ENCODE data around the gene NFYB. TPM values are rescaled to one million over a fixed set of nuclear protein-coding genes. Genes with fewer than 3 reads are reported as not detected.

Gene NFYB
- total and polyA plus RNA-seq, 11 donors, result 20.3 to 58.7 (median 23.8) TPM

GRCh38 chr12:104134882-104135281, 3.1 kb downstream of the NFYB start:
- no peak for TF ChIP-seq POLR2A (IDR thresholded peaks at IDR 0.05)
- no peak for TF ChIP-seq CTCF (IDR thresholded peaks at IDR 0.05)
- intact Hi-C loops (cut with DNase I), result no loop called here
- Histone ChIP-seq H3K27ac (no peak overlapping the region), H3K4me3 (no peak overlapping the region), H3K4me1 (peaks cover 0 to 77% (median 51%) of the 10 kb centered on the region in 12 donors), H3K9me3 (no peaks in the 10 kb centered on the region), H3K27me3 (no peaks in the 10 kb centered on the region), H3K36me3 (peaks cover 0 to 53% (median 38%) of the 10 kb centered on the region in 9 donors)
- 93 to 100% (median 98%) methylated on average over 1 of the region's 1 CpG for WGBS, 4 donors
- ATAC-seq, result no peak
- DNase-seq, result no peak

GRCh38 chr12:104133866-104134265, 4.1 kb downstream of the NFYB start:
- DNase-seq (no peak), ATAC-seq (no peak)
- peaks cover 0 to 79% (median 50%) of the 10 kb centered on the region in 12 donors for H3K4me1 ChIP-seq
- intact Hi-C loops (cut with DNase I), result no loop called here
- H3K9me3 ChIP-seq, result no peaks in the 10 kb centered on the region
- no peaks in the 10 kb centered on the region for H3K27me3 ChIP-seq
- peaks cover 0 to 63% (median 48%) of the 10 kb centered on the region in 9 donors for H3K36me3 ChIP-seq
- H3K4me3 ChIP-seq, result no peak overlapping the region
- 71 to 85% (median 77%) methylated on average over 1 of the region's 1 CpG for WGBS, 4 donors
- no peak for TF ChIP-seq CTCF (IDR thresholded peaks at IDR 0.05)
- TF ChIP-seq POLR2A (IDR thresholded peaks at IDR 0.05), result no peak
- no peak overlapping the region for H3K27ac ChIP-seq

- Histone ChIP-seq H3K4me3 (no peak overlapping the region), H3K27me3 (no peaks in the 10 kb centered on the region), H3K36me3 (peaks cover 0 to 69% (median 53%) of the 10 kb centered on the region in 9 donors), H3K4me1 (peaks cover 0 to 73% (median 46%) of the 10 kb centered on the region in 12 donors), H3K27ac (peak overlapping the region in 1 of 12 donors; percentile 62), H3K9me3 (no peaks in the 10 kb centered on the region)
- DNase-seq, result no peak
- ATAC-seq, result no peak
- TF ChIP-seq POLR2A (IDR thresholded peaks at IDR 0.05) (no peak), CTCF (IDR thresholded peaks at IDR 0.05) (no peak)
- WGBS, 4 donors, result 85 to 91% (median 88%) methylated on average over 5 of the region's 5 CpGs
- intact Hi-C loops (cut with DNase I), result no loop called here
These were observed 4.7 kb downstream of the NFYB start for GRCh38 chr12:104133321-104133720.

GRCh38 chr12:104132351-104132956, 5.6 kb downstream of the NFYB start:
- Histone ChIP-seq H3K36me3 (peaks cover 0 to 77% (median 62%) of the 10 kb centered on the region in 9 donors), H3K27me3 (no peaks in the 10 kb centered on the region), H3K9me3 (no peaks in the 10 kb centered on the region), H3K4me3 (peak overlapping the region in 1 of 12 donors; percentile 4), H3K27ac (peak overlapping the region in 9 of 12 donors; percentile 6 to 62 (median 30)), H3K4me1 (peaks cover 0 to 73% (median 45%) of the 10 kb centered on the region in 12 donors)
- ATAC-seq, result peak; percentile 85 to 93 (median 88)
- DNase-seq, result peak in 4 of 5 donors; percentile 35 to 42 (median 40)
- intact Hi-C loops (cut with DNase I), result no loop called here
- TF ChIP-seq POLR2A (IDR thresholded peaks at IDR 0.05) (no peak), CTCF (IDR thresholded peaks at IDR 0.05) (no peak)
- 39 to 47% (median 45%) methylated on average over 7 of the region's 7 CpGs for WGBS, 4 donors
